NCI-H2029 treated with DMSO at 0.1 percent for 48 hours (cell line): ENCODE data around the gene GAB4.
A peak's percentile ranks its signal among the peaks of the same experiment; 100 is the strongest.
"Not testable (repeated sequence)": the region's sequence is repeated elsewhere in the genome, so short reads cannot be mapped to it uniquely, and the experiment has no call there.

ENCODE experiments used
- DNase-seq: peaks from one replicate; lab custom pipeline; 2025; lab: John Stamatoyannopoulos, UW

The GAB4 gene

GRCh38 chr22:17007852-17008731 lies at the start of gene GAB4:
Gene GAB4 (minus strand): TSS chr22:17008222. CDS start chr22:17008114, 108 bp downstream.
- no peak for DNase-seq

GRCh38 chr22:17056807-17057206 lies 48.8 kb upstream of the GAB4 start:
- DNase-seq, result no peak

GRCh38 chr22:17056058-17056457 lies 48.0 kb upstream of the GAB4 start:
- DNase-seq, result no peak

GRCh38 chr22:17047656-17048055 lies 39.6 kb upstream of the GAB4 start:
- DNase-seq, result no peak

GRCh38 chr22:17046566-17047348 lies 38.7 kb upstream of the GAB4 start:
- no peak for DNase-seq

- no peak for DNase-seq
These were observed 35.5 kb upstream of the GAB4 start for GRCh38 chr22:17043521-17043920.

GRCh38 chr22:17036842-17037711 lies 29.1 kb upstream of the GAB4 start:
- DNase-seq, result not testable (repeated sequence)

GRCh38 chr22:17035976-17036841 lies 28.2 kb upstream of the GAB4 start:
- not testable (repeated sequence) for DNase-seq

GRCh38 chr22:17035246-17035645 lies 27.2 kb upstream of the GAB4 start:
- DNase-seq, result peak; percentile 84

GRCh38 chr22:17034532-17034931 lies 26.5 kb upstream of the GAB4 start:
- DNase-seq, result not testable (repeated sequence)

GRCh38 chr22:17032277-17032676 lies 24.3 kb upstream of the GAB4 start:
- DNase-seq, result not testable (repeated sequence)

- DNase-seq, result not testable (repeated sequence)
These were observed 16.4 kb upstream of the GAB4 start for GRCh38 chr22:17024380-17024779.

GRCh38 chr22:17015552-17015951 lies 7.5 kb upstream of the GAB4 start:
- DNase-seq, result not testable (repeated sequence)

- not testable (repeated sequence) for DNase-seq
These were observed 6.0 kb upstream of the GAB4 start for GRCh38 chr22:17014101-17014440.

- no peak for DNase-seq
These were observed 5.5 kb upstream of the GAB4 start for GRCh38 chr22:17013396-17014100.

- DNase-seq, result no peak
These were observed 4.2 kb upstream of the GAB4 start for GRCh38 chr22:17012267-17012666.

- no peak for DNase-seq
These were observed 1.7 kb upstream of the GAB4 start for GRCh38 chr22:17009640-17010291.

GRCh38 chr22:17007257-17007656 lies 765 bp downstream of the GAB4 start:
- DNase-seq, result no peak

GRCh38 chr22:16989915-16990314 lies 18.1 kb downstream of the GAB4 start:
- DNase-seq, result no peak

- no peak for DNase-seq
These were observed 19.8 kb downstream of the GAB4 start for GRCh38 chr22:16988257-16988656.
